Coronary artery (tissue), 2 donors: ENCODE results near the gene EWSR1.
"Not testable (repeated sequence)": the region's sequence is repeated elsewhere in the genome, so short reads cannot be mapped to it uniquely, and the experiment has no call there.

Experiments used
- DNase-seq: peaks from one replicate; pipeline ENCODE4 v3.0.0-alpha.2; 2017; ENCODE audit warnings: low spot score
- H3K27ac ChIP-seq, 2 donors: fragments of 200-600 bp; sonication (generic); one replicate each; pipeline ENCODE4 v1.5.1; 2016 to 2019
- H3K4me3 ChIP-seq: fragments of 200-600 bp; sonication (generic); 2 replicates; pipeline ENCODE4 v1.5.1; 2016; ENCODE audit warnings: mild to moderate bottlenecking, moderate library complexity
- TF ChIP-seq, protein P1 (sequence below): fragments of 200-600 bp; sonication (generic); IDR thresholded peaks from one replicate; pipeline ENCODE4 v1.5.1; 2019; ENCODE audit warnings: antibody characterized with exemption

Gene EWSR1, protein sequence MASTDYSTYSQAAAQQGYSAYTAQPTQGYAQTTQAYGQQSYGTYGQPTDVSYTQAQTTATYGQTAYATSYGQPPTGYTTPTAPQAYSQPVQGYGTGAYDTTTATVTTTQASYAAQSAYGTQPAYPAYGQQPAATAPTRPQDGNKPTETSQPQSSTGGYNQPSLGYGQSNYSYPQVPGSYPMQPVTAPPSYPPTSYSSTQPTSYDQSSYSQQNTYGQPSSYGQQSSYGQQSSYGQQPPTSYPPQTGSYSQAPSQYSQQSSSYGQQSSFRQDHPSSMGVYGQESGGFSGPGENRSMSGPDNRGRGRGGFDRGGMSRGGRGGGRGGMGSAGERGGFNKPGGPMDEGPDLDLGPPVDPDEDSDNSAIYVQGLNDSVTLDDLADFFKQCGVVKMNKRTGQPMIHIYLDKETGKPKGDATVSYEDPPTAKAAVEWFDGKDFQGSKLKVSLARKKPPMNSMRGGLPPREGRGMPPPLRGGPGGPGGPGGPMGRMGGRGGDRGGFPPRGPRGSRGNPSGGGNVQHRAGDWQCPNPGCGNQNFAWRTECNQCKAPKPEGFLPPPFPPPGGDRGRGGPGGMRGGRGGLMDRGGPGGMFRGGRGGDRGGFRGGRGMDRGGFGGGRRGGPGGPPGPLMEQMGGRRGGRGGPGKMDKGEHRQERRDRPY

DNA sequence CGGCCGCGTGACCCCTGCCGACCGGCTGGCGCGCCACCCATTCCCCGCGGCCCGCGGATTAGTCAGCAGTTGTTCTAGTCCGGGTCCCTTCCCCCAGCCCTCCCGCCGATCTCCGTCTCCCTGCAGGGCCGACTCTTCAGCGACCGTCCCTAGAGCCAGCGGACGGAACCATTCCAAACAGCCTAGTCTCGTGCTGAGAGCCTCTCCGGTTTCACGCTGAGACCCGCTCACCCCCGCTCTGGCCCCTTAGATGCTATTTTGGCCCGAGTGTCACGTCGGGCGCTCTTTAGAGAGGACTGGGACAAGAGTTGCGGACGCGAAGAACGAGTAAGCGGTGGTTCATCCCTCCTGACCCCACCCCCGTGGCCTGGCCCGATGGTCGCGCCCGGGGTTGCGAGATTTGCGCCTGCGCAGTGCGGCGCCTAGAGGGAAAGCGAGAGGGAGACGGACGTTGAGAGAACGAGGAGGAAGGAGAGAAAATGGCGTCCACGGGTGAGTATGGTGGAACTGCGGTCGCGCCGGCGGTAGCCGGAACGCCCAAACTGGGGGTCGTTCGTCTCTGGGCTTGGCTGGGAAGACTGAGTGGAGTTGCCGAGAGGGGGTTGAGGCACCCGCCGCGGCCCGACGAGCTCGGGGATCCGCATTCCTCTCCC is at the start of gene EWSR1, which contains the start of gene RHBDD3:
Gene EWSR1 (plus strand): TSS at position 411 of the 653 bp plus-strand sequence. CDS start 69 bp downstream, at position 480.
Gene RHBDD3 (minus strand): TSS at position 124 of the 653 bp plus-strand sequence. CDS start 2,355 bp downstream, outside the sequence.
- peak; percentile 97 for DNase-seq
- TF ChIP-seq, protein P1, sequence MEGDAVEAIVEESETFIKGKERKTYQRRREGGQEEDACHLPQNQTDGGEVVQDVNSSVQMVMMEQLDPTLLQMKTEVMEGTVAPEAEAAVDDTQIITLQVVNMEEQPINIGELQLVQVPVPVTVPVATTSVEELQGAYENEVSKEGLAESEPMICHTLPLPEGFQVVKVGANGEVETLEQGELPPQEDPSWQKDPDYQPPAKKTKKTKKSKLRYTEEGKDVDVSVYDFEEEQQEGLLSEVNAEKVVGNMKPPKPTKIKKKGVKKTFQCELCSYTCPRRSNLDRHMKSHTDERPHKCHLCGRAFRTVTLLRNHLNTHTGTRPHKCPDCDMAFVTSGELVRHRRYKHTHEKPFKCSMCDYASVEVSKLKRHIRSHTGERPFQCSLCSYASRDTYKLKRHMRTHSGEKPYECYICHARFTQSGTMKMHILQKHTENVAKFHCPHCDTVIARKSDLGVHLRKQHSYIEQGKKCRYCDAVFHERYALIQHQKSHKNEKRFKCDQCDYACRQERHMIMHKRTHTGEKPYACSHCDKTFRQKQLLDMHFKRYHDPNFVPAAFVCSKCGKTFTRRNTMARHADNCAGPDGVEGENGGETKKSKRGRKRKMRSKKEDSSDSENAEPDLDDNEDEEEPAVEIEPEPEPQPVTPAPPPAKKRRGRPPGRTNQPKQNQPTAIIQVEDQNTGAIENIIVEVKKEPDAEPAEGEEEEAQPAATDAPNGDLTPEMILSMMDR = no peak
- H3K27ac ChIP-seq = peak within 1 kb of the TSS; percentile 97 to 98
- H3K4me3 ChIP-seq = peak within 1 kb of the TSS; percentile 84

DNA sequence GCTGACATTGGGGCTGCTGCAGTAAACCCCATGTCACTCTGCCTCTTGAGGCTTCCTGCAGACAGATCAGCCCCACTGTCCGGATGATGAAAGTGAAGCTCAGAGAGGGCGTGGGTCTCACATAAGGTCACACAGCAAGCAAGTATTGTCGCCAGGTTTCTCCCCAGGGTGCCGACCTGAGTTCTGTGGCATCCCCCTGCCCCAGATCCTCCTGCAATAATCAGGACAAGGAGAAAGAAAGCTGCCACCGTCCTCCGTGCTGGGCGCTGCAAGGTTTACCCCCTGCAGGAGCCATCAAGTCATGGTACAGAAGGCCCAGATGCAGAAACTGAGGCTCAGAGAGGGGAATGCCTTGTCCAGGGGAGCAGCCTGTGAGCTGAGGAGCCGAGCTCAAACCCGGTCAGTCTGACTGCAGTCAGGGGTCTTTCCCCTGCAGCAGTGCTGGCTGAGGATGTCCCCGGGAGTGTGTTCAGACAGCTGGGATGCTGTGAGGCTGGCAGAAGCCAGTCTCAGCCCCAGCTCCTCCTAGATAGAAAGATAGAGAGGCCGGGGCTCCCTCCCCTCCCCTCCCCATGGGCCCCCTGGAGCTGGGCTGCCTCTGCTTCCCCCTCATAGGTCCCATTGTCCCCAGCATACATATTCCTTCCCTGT is 49.2 kb upstream of the EWSR1 start:
- TF ChIP-seq, protein P1 = no peak
- H3K27ac ChIP-seq = no peak overlapping the region
- H3K4me3 ChIP-seq = no peak overlapping the region
- peak; percentile 56 for DNase-seq

DNA sequence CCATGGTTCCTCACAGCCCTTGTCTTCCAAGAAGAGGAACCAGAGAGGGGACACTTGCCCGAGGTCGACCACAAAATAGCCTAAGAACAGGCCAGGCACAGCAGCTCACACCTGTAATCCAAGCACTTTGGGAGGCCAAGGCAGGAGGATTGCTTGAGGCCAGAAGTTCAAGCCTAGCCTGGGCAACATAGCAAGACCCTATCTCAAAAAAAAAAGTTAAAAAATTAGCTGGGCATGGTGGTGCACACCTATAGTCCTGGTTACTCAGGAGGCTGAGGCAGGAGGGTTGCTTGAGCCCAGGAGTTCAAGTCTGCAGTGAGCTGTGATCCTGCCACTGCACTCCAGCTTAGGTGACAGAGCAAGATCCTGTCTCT is 48.7 kb upstream of the EWSR1 start:
- not testable (repeated sequence) for H3K27ac ChIP-seq, DNase-seq, H3K4me3 ChIP-seq

DNA sequence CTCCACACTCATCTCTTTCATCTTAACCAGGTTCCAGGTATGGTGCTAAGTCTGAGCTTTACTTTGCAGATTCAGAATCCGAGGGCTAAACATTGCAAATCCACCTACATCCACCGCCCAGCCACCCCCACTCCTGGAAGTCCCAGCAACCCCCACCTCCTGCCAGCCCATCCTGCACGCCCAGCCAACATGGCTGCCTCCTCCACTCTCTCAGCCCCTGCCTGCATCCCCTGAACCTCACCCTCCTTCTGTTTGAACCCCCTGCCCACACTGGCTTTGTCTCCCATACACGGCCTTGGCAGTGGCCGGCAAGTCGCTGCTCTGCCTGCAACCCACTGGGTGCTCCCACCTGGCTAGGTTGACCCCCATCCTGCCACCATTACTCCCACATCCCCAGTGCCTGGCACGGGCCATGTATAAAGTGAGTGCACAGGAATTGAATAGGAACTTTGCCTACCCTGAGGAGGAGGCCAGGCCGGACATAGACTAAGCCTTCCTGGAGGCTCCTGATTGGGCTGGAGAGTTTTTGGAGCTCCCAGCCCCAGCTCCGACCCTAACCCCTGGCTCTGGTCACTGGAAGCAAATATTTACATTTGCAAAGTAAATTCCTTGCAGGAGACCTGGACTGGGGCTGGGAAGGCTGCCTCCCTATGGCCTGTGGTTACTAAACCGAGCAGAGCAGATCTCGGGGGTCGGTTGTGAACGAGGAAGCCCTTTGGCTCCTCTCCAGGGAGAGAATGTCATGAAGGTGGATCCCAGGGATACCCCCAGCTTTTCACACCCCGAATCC is 48.0 kb upstream of the EWSR1 start:
- peak; percentile 54 for DNase-seq
- H3K4me3 ChIP-seq = no peak overlapping the region
- TF ChIP-seq, protein P1 = no peak
- H3K27ac ChIP-seq = no peak overlapping the region

DNA sequence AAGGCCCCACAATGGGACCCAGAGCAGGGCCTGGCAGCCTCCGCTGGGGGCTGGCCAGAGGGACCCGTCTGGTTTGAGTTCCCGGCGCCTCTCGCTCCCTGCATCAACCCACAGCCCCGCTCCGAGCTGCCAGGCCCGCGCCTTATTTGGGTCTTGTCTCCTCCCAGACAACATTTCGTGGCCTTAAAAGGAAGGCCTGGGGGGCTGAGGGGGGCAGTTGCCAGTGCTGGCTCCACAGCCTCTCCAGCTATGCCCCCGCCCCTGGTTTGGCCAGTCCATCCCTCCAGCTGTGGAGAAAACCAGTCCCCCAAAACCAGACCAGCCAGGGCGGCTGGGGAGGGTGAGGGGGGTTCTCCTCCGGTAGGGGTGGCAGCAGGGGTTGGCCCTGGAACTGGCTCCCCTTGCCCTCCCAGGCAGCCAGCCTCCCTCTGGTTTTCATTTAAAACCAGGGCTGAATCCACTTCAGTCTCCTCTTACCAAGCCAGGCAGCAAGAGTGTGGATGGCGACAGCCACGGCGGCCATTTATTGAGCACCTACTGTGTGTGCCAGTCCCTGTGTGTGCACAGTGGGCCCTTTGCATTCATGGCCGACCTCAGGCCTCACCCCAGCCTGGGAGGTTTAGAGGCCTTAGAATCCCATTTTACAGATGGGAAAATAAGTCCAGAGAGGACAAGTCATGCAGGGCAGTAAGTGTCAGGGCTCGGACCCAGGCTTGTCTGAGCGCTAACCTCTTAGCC is 43.8 kb upstream of the EWSR1 start:
- TF ChIP-seq, protein P1 = no peak
- no peak for DNase-seq
- Histone ChIP-seq H3K4me3 (no peak overlapping the region), H3K27ac (peak overlapping the region in 1 of 2 donors; percentile 5)

DNA sequence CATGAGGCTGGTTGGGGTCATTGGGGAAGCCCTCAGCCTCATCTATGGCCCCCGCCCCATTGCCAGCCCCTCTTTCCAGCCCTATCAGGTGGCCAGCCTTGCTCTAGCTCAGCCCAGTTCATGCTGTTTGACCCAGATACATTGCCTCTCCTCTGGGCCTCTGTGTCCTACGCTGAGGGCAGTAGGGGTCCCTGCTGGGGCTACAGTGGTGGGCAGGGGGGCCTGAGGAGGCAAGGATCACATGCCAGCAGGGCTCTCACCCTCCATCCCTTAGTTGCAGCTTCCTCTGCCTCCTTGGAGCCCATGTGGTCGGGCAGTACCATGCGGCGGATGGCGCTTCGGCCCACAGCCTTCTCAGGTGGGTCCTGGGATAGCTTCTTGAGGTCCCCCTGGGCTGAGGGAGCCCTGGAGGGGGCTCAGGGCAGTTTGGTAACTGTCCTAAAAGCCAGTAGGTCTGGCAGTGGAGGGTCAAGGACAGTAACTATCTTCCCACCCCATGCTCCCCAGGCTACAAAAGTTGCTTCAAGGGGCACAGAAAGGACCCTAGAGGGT is 43.1 kb upstream of the EWSR1 start:
- H3K27ac ChIP-seq = peak overlapping the region in 1 of 2 donors; percentile 75
- no peak for DNase-seq
- TF ChIP-seq, protein P1 = no peak
- no peak overlapping the region for H3K4me3 ChIP-seq
